HepG2 (cell line): ENCODE data around the gene LMNA. TPM values are rescaled to one million over a fixed set of nuclear protein-coding genes. Genes with fewer than 3 reads are reported as not detected.

Experiments used
- ERF ChIP-seq: IDR thresholded peaks from 2 replicates; pipeline ENCODE4 v1.6.1; 2018; ENCODE audit warnings: missing biosample characterization, missing genetic modification reagents
- HOXD1 ChIP-seq: sonication (generic); formaldehyde crosslinking; IDR thresholded peaks from 2 replicates; pipeline ENCODE4 v1.5.0; 2020; ENCODE audit warnings: missing genetic modification reagents
- KDM5B ChIP-seq: sonication (generic); formaldehyde crosslinking; IDR thresholded peaks from 2 replicates; pipeline ENCODE4 v1.4.0; 2020; ENCODE audit warnings: missing genetic modification reagents, mild to moderate bottlenecking, borderline replicate concordance
- NFIC ChIP-seq: IDR thresholded peaks from 2 replicates; pipeline ENCODE4 v1.6.1; 2012; ENCODE audit warnings: mild to moderate bottlenecking, low read length, inconsistent platforms
- NONO ChIP-seq, 2 experiments: fragments of 450-650 bp in 1 of 2; sonication (generic) in 1 of 2; formaldehyde crosslinking in 1 of 2; IDR thresholded peaks in 1 of 2; conservative IDR thresholded peaks in 1 of 2; 2 replicates each; pipeline versions ENCODE4 v1.6.1 to v1.8.0; 2017 to 2022; ENCODE audit warnings: mild to moderate bottlenecking in 1 of 2, missing genetic modification reagents in 1 of 2, moderate library complexity in 1 of 2
- TBX2 ChIP-seq: sonication (generic); formaldehyde crosslinking; IDR thresholded peaks from 2 replicates; pipeline ENCODE4 v1.5.0; 2020; ENCODE audit warnings: missing genetic modification reagents, mild to moderate bottlenecking, borderline replicate concordance
- THAP11 ChIP-seq: IDR thresholded peaks from 2 replicates; pipeline ENCODE4 v1.6.1; 2016; ENCODE audit warnings: missing biosample characterization, missing genetic modification reagents
- ZNF180 ChIP-seq: sonication (generic); formaldehyde crosslinking; IDR thresholded peaks from 2 replicates; pipeline ENCODE4 v1.4.0; 2020; ENCODE audit warnings: low read depth, missing genetic modification reagents, borderline replicate concordance
- ZNF253 ChIP-seq: sonication (generic); formaldehyde crosslinking; IDR thresholded peaks from 2 replicates; pipeline ENCODE4 v1.8.0; 2022; ENCODE audit warnings: mild to moderate bottlenecking, missing genetic modification reagents, borderline replicate concordance
- ZNF343 ChIP-seq: sonication (generic); formaldehyde crosslinking; IDR thresholded peaks from 2 replicates; pipeline ENCODE4 v1.4.0; 2020; ENCODE audit warnings: mild to moderate bottlenecking, missing genetic modification reagents
- ZNF768 ChIP-seq: sonication (generic); formaldehyde crosslinking; IDR thresholded peaks from 2 replicates; pipeline ENCODE4 v1.4.0; 2020; ENCODE audit warnings: missing genetic modification reagents
- ZNF790 ChIP-seq: sonication (generic); formaldehyde crosslinking; IDR thresholded peaks from 2 replicates; pipeline ENCODE4 v1.8.0; 2022; ENCODE audit warnings: missing genetic modification reagents, mild to moderate bottlenecking, borderline replicate concordance
- polyA plus RNA-seq, 8 experiments: library from polyadenylated mRNA; depleted of rRNA in 3 of 8; stranded (reverse) in 7 of 8; unstranded in 1 of 8; fragments of >200 nt; fragmentation: Illumina TruSeq in 4 of 8; extraction: Trizol in 4 of 8; gene quantifications; 2 replicates each; pipeline versions ENCODE4 v1.2.1 to v1.2.3, GENCODE V29; 2011 to 2016; ENCODE audit warnings: low read depth in 4 of 8, missing spikeins in 1 of 8, mixed read lengths in 1 of 8; ENCODE audit not compliant: insufficient read depth in 1 of 8
- total RNA-seq, 5 experiments: library from RNA; depleted of rRNA; stranded (reverse); fragments of >200 nt; fragmentation: Illumina TruSeq; extraction: Trizol; gene quantifications; 2 replicates each; pipeline ENCODE4 v1.2.3, GENCODE V29; 2016; ENCODE audit warnings: low read depth in 1 of 5
- TF ChIP-seq, protein P1 (sequence below): sonication (generic); formaldehyde crosslinking; IDR thresholded peaks from 2 replicates; pipeline ENCODE4 v1.4.0; 2020; ENCODE audit warnings: mild to moderate bottlenecking, missing genetic modification reagents
- TF ChIP-seq, protein P2 (sequence below): sonication (generic); formaldehyde crosslinking; conservative IDR thresholded peaks from 2 replicates; pipeline ENCODE4 v1.8.0; 2022; ENCODE audit warnings: missing genetic modification reagents
- TF ChIP-seq, protein P3 (sequence below): sonication (generic); formaldehyde crosslinking; IDR thresholded peaks from 2 replicates; pipeline ENCODE4 v1.4.0; 2020; ENCODE audit warnings: mild to moderate bottlenecking, missing genetic modification reagents, borderline replicate concordance
- TF ChIP-seq, protein P4 (sequence below): sonication (generic); formaldehyde crosslinking; IDR thresholded peaks from 2 replicates; pipeline ENCODE4 v1.4.0; 2020; ENCODE audit warnings: mild to moderate bottlenecking, missing genetic modification reagents
- TF ChIP-seq, protein P5 (sequence below): sonication (generic); formaldehyde crosslinking; IDR thresholded peaks from 2 replicates; pipeline ENCODE4 v1.8.0; 2022; ENCODE audit warnings: mild to moderate bottlenecking, missing genetic modification reagents; ENCODE audit not compliant: insufficient replicate concordance

The LMNA gene
- total and polyA plus RNA-seq, 2 of the 13 experiments (the other 11 are each of a cell fraction or from before 2014, with no cell fraction given): 107 to 225 TPM

DNA sequence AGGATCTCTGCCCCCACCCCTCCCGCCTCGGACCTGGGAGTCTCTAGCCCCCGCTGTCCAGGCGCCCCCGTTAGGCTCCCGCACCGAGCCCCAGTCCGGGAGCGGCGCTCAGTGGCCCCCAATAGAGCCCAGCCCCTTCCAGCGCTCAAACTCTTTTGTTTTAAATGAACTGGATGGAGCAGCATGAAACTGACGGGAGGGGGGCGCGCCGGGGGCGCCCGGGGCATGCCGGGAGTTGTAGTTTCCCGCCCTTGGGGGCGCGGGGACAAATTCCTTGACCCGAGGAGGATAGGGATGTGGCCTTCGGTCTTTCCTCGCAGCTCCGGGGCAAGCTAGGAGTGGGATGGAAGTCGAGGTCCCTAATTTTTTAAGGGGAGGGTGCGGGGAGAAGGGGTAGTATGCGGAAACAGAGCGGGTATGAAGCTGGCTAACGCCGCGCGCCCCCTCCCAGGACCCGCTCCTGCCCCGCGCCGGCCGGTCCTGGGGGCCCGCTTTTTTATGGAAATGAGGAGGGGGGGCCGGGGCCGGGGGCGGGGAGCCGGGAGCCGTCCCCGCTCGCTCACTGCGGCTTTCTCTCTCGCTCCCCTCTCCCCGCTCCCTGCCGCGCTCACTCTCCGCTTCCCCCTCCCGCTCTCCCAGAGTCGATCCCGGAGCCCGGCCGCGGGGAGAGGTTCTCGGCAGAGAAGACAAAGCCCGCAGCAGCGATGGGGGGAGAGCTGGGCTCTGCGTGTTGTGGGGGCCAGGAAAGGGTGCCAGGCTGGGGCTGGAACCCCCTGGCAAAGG is 32.0 kb upstream of the LMNA start, which contains the start of gene MEX3A (continued):
- TF ChIP-seq, protein P1, sequence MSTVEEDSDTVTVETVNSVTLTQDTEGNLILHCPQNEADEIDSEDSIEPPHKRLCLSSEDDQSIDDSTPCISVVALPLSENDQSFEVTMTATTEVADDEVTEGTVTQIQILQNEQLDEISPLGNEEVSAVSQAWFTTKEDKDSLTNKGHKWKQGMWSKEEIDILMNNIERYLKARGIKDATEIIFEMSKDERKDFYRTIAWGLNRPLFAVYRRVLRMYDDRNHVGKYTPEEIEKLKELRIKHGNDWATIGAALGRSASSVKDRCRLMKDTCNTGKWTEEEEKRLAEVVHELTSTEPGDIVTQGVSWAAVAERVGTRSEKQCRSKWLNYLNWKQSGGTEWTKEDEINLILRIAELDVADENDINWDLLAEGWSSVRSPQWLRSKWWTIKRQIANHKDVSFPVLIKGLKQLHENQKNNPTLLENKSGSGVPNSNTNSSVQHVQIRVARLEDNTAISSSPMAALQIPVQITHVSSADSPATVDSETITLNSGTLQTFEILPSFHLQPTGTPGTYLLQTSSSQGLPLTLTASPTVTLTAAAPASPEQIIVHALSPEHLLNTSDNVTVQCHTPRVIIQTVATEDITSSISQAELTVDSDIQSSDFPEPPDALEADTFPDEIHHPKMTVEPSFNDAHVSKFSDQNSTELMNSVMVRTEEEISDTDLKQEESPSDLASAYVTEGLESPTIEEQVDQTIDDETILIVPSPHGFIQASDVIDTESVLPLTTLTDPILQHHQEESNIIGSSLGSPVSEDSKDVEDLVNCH (CRISPR knock-in tag): no peak
- TF ChIP-seq ZNF343 (0 out of 2 replicates have a peak, but pooled peaks have one; percentile 45), ZNF790 (CRISPR knock-in tag) (no peak), THAP11 (CRISPR knock-in tag) (peak; percentile 98), HOXD1 (CRISPR knock-in tag) (no peak), KDM5B (no peak; the same call in 1 of the 2 replicates), TBX2 (CRISPR knock-in tag) (no peak), ZNF768 (CRISPR knock-in tag) (no peak), ZNF253 (CRISPR knock-in tag) (no peak), ERF (CRISPR knock-in tag) (no peak), ZNF180 (CRISPR knock-in tag) (no peak), NFIC (no peak), NONO (IDR thresholded peaks at IDR 0.05) (no peak), NONO (CRISPR knock-in tag; conservative IDR thresholded peaks at IDR 0.05) (peak; percentile 55)
- TF ChIP-seq, protein P2, sequence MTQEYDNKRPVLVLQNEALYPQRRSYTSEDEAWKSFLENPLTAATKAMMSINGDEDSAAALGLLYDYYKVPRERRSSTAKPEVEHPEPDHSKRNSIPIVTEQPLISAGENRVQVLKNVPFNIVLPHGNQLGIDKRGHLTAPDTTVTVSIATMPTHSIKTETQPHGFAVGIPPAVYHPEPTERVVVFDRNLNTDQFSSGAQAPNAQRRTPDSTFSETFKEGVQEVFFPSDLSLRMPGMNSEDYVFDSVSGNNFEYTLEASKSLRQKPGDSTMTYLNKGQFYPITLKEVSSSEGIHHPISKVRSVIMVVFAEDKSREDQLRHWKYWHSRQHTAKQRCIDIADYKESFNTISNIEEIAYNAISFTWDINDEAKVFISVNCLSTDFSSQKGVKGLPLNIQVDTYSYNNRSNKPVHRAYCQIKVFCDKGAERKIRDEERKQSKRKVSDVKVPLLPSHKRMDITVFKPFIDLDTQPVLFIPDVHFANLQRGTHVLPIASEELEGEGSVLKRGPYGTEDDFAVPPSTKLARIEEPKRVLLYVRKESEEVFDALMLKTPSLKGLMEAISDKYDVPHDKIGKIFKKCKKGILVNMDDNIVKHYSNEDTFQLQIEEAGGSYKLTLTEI: no peak
- TF ChIP-seq, protein P3, sequence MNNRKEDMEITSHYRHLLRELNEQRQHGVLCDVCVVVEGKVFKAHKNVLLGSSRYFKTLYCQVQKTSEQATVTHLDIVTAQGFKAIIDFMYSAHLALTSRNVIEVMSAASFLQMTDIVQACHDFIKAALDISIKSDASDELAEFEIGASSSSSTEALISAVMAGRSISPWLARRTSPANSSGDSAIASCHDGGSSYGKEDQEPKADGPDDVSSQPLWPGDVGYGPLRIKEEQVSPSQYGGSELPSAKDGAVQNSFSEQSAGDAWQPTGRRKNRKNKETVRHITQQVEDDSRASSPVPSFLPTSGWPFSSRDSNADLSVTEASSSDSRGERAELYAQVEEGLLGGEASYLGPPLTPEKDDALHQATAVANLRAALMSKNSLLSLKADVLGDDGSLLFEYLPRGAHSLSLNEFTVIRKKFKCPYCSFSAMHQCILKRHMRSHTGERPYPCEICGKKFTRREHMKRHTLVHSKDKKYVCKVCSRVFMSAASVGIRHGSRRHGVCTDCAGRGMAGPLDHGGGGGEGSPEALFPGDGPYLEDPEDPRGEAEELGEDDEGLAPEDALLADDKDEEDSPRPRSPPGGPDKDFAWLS: no peak
- TF ChIP-seq, protein P4, sequence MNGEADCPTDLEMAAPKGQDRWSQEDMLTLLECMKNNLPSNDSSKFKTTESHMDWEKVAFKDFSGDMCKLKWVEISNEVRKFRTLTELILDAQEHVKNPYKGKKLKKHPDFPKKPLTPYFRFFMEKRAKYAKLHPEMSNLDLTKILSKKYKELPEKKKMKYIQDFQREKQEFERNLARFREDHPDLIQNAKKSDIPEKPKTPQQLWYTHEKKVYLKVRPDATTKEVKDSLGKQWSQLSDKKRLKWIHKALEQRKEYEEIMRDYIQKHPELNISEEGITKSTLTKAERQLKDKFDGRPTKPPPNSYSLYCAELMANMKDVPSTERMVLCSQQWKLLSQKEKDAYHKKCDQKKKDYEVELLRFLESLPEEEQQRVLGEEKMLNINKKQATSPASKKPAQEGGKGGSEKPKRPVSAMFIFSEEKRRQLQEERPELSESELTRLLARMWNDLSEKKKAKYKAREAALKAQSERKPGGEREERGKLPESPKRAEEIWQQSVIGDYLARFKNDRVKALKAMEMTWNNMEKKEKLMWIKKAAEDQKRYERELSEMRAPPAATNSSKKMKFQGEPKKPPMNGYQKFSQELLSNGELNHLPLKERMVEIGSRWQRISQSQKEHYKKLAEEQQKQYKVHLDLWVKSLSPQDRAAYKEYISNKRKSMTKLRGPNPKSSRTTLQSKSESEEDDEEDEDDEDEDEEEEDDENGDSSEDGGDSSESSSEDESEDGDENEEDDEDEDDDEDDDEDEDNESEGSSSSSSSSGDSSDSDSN (CRISPR knock-in tag): peak; percentile 66
- TF ChIP-seq, protein P5, sequence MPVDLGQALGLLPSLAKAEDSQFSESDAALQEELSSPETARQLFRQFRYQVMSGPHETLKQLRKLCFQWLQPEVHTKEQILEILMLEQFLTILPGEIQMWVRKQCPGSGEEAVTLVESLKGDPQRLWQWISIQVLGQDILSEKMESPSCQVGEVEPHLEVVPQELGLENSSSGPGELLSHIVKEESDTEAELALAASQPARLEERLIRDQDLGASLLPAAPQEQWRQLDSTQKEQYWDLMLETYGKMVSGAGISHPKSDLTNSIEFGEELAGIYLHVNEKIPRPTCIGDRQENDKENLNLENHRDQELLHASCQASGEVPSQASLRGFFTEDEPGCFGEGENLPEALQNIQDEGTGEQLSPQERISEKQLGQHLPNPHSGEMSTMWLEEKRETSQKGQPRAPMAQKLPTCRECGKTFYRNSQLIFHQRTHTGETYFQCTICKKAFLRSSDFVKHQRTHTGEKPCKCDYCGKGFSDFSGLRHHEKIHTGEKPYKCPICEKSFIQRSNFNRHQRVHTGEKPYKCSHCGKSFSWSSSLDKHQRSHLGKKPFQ (CRISPR knock-in tag): no peak
